GM12878 (cell line): Measurements from ENCODE around the gene SNRNP27. TPM values are rescaled to one million over a fixed set of nuclear protein-coding genes. Genes with fewer than 3 reads are reported as not detected.

ENCODE experiments used
- ATAC-seq: fragments of 200-7000 bp; cut with Tn5 transposase; 3 replicates; pipeline ENCODE4 v1.9.1; 2020; ENCODE audit warnings: mild to moderate bottlenecking, moderate library complexity
- BruUV-seq: library from RNA; stranded (reverse); fragments of 400-500 nt; replicated peaks from 2 replicates; lab custom pipeline; 2021; lab: Mats Ljungman, UMichigan
- CTCF ChIA-PET: fragments of 300-600 bp; sonication (Branson Sonifier 250); formaldehyde crosslinking; extraction: SDS; loops from one replicate; lab custom pipeline; 2021; ENCODE audit warnings: inconsistent platforms; lab: Yijun Ruan, JAX
- POLR2A ChIA-PET: fragments of 350-600 bp; formaldehyde crosslinking; extraction: SDS; loops from one replicate; lab custom pipeline; 2021; ENCODE audit warnings: inconsistent platforms; lab: Charles Lee
- RAD21 ChIA-PET: fragments of 300-600 bp; sonication (Branson Sonifier 250); formaldehyde crosslinking; loops from one replicate; lab custom pipeline; 2023; ENCODE audit warnings: antibody characterized with exemption; ENCODE audit not compliant: unreplicated experiment; lab: Charles Lee
- SMC1A ChIA-PET: fragments of 300-600 bp; sonication (Branson Sonifier 250); formaldehyde crosslinking; loops from one replicate; lab custom pipeline; 2023; ENCODE audit not compliant: unreplicated experiment, uncharacterized antibody; lab: Charles Lee
- DNase-seq: peaks from one replicate; pipeline ENCODE4 v3.0.0-alpha.2; 2011; ENCODE audit warnings: low read depth, low spot score
- FAIRE-seq: peaks from 3 replicates; lab custom pipeline; 2011; peaks lifted over from hg19 to GRCh38; lab: Jason Lieb, UNC
- H2AFZ ChIP-seq: 2 replicates; pipeline ENCODE4 v1.6.0; 2011; ENCODE audit warnings: low read depth, low read length, control low read depth; ENCODE audit not compliant: control insufficient read depth
- H3K27ac ChIP-seq: 2 replicates; pipeline ENCODE4 v1.5.1; 2011; ENCODE audit warnings: control low read depth; ENCODE audit not compliant: control insufficient read depth, insufficient read depth
- H3K27me3 ChIP-seq, 2 experiments: replicated peaks in 1 of 2; 2 replicates each; pipeline versions ENCODE4 v1.6.0 to v1.6.1; 2011; ENCODE audit warnings: low read length in 1 of 2; ENCODE audit not compliant: control insufficient read depth in 2 of 2, insufficient read depth in 2 of 2
- H3K36me3 ChIP-seq, 2 experiments: 2 replicates each; pipeline ENCODE4 v1.5.1; 2011; ENCODE audit warnings: low read length in 1 of 2; ENCODE audit not compliant: control insufficient read depth in 2 of 2, insufficient read depth in 2 of 2
- H3K4me1 ChIP-seq: 2 replicates; pipeline ENCODE4 v1.6.1; 2011; ENCODE audit warnings: mild to moderate bottlenecking, low read length, moderate library complexity, mixed read lengths; ENCODE audit not compliant: control insufficient read depth, insufficient read depth
- H3K4me2 ChIP-seq: 2 replicates; pipeline ENCODE4 v1.6.0; 2011; ENCODE audit warnings: control low read depth; ENCODE audit not compliant: control insufficient read depth, insufficient read depth
- H3K4me3 ChIP-seq: fragments of 200-600 bp; sonication (generic); 2 replicates; pipeline ENCODE4 v1.5.1; 2016
- H3K79me2 ChIP-seq: 2 replicates; pipeline ENCODE4 v1.6.0; 2011; ENCODE audit warnings: low read length; ENCODE audit not compliant: control insufficient read depth, insufficient read depth
- H3K9ac ChIP-seq: 2 replicates; pipeline ENCODE4 v1.8.0; 2011; ENCODE audit warnings: low read length, control low read depth, mixed read lengths; ENCODE audit not compliant: control insufficient read depth, insufficient read depth
- H3K9me3 ChIP-seq: replicated peaks from 3 replicates; pipeline ENCODE4 v1.5.1; 2011; ENCODE audit warnings: mild to moderate bottlenecking, low read length; ENCODE audit not compliant: control insufficient read depth, insufficient read depth
- H4K20me1 ChIP-seq: 2 replicates; pipeline ENCODE4 v1.6.0; 2011; ENCODE audit not compliant: control insufficient read depth, insufficient read depth
- ASH2L ChIP-seq: fragments of 300-600, 200-600 bp; sonication (generic); IDR thresholded peaks from 2 replicates; pipeline ENCODE4 v1.6.1; 2017; ENCODE audit warnings: low read depth, mild to moderate bottlenecking, borderline replicate concordance
- CTCF ChIP-seq, 3 experiments: IDR thresholded peaks in 2 of 3; conservative IDR thresholded peaks in 1 of 3; 2 replicates each; pipeline ENCODE4 v1.5.1; 2011; ENCODE audit warnings: low read depth in 3 of 3, low read length in 3 of 3, mild to moderate bottlenecking in 3 of 3, control low read depth in 2 of 3, moderate library complexity in 2 of 3, inconsistent platforms in 1 of 3, mixed read lengths in 1 of 3; ENCODE audit not compliant: control insufficient read depth in 2 of 3, insufficient read depth in 1 of 3; ENCODE audit errors: extremely low read depth in 1 of 3
- ESRRA ChIP-seq: IDR thresholded peaks from 2 replicates; pipeline ENCODE4 v1.6.1; 2012; ENCODE audit warnings: mild to moderate bottlenecking, low read length, improper control_type of control experiment
- FOXK2 ChIP-seq: fragments of 450-650 bp; IDR thresholded peaks from 2 replicates; pipeline ENCODE4 v1.6.1; 2017; ENCODE audit warnings: mild to moderate bottlenecking, moderate library complexity
- IRF4 ChIP-seq: IDR thresholded peaks from 2 replicates; pipeline ENCODE4 v1.6.1; 2011; ENCODE audit warnings: low read depth, low read length
- KDM1A ChIP-seq: fragments of 200-600 bp; sonication (generic); IDR thresholded peaks from 2 replicates; pipeline ENCODE4 v1.6.1; 2016; ENCODE audit warnings: borderline replicate concordance
- NFXL1 ChIP-seq: fragments of 450-650 bp; IDR thresholded peaks from 2 replicates; pipeline ENCODE4 v1.6.1; 2017; ENCODE audit warnings: antibody characterized with exemption, mild to moderate bottlenecking, borderline replicate concordance
- NR2C1 ChIP-seq: fragments of 450-650 bp; IDR thresholded peaks from 2 replicates; pipeline ENCODE4 v1.6.1; 2017; ENCODE audit warnings: antibody characterized with exemption, mild to moderate bottlenecking, moderate library complexity
- PAX8 ChIP-seq: fragments of 450-650 bp; IDR thresholded peaks from 2 replicates; pipeline ENCODE4 v1.6.1; 2017; ENCODE audit warnings: mild to moderate bottlenecking, moderate library complexity
- RCOR1 ChIP-seq: conservative IDR thresholded peaks from 2 replicates; pipeline ENCODE4 v1.6.1; 2012; ENCODE audit warnings: low read depth, low read length, improper control_type of control experiment
- SP1 ChIP-seq: IDR thresholded peaks from one replicate; pipeline ENCODE4 v1.6.1; 2011; ENCODE audit warnings: low read depth, low read length
- TARDBP ChIP-seq: IDR thresholded peaks from 2 replicates; pipeline ENCODE4 v1.6.1; 2016; ENCODE audit warnings: borderline replicate concordance
- WRNIP1 ChIP-seq: IDR thresholded peaks from 2 replicates; pipeline ENCODE4 v1.6.1; 2011; ENCODE audit warnings: low read depth, low read length, improper control_type of control experiment, borderline replicate concordance
- YY1 ChIP-seq: IDR thresholded peaks from 2 replicates; pipeline ENCODE4 v1.6.1; 2011; ENCODE audit warnings: low read depth, mild to moderate bottlenecking, low read length
- ZNF207 ChIP-seq: fragments of 450-650 bp; IDR thresholded peaks from 2 replicates; pipeline ENCODE4 v1.6.1; 2014; ENCODE audit warnings: antibody characterized with exemption, mild to moderate bottlenecking, borderline replicate concordance
- WGBS: methylation state at CpG from one replicate; pipeline ENCODE4 v1.1.6; 2016; ENCODE audit warnings: low lambda C conversion rate; ENCODE audit not compliant: insufficient replicate concordance, insufficient coverage; ENCODE audit errors: missing lambda C conversion rate; 5-methylcytosine and 5-hydroxymethylcytosine counted together
- in situ Hi-C: fragments of 300-500 bp; cut with MboI; formaldehyde crosslinking; loops from 9 replicates; pipeline ENCODE4 v1.14.3; 2018; ENCODE audit warnings: mixed read lengths
- intact Hi-C: fragments of 100-400 bp; cut with micrococcal nuclease; formaldehyde crosslinking; loops from one replicate; pipeline ENCODE4 v1.14.2; 2022; ENCODE audit not compliant: unreplicated experiment
- polyA plus RNA-seq, 11 experiments: library from polyadenylated mRNA; depleted of rRNA in 4 of 11; unstranded in 6 of 11; stranded (reverse) in 5 of 11; fragments of >200 nt; fragmentation: Nextera tagmentation in 4 of 11; fragmentation: Illumina TruSeq in 1 of 11; extraction: Ambion mirVana in 4 of 11; extraction: Trizol in 1 of 11; gene quantifications; 1 replicate in 1 of 11; 2 replicates in 10 of 11; pipeline versions ENCODE4 v1.2.1 to v1.2.3, GENCODE V29; 2011 to 2016; ENCODE audit warnings: inconsistent platforms in 2 of 11, missing spikeins in 2 of 11, low read depth in 1 of 11
- total RNA-seq, 4 experiments: library from RNA; depleted of rRNA in 3 of 4; stranded (reverse); fragments of >200 nt in 3 of 4; fragmentation: Illumina TruSeq in 1 of 4; extraction: Trizol in 1 of 4; gene quantifications; 2 replicates each; pipeline versions ENCODE4 v1.2.1 to v1.2.3, GENCODE V29; 2013 to 2021
- TF ChIP-seq, protein P1 (sequence below): IDR thresholded peaks from 2 replicates; pipeline ENCODE4 v1.6.1; 2012; ENCODE audit warnings: low read length, inconsistent platforms
- TF ChIP-seq, protein P2 (sequence below): fragments of 450-650 bp; IDR thresholded peaks from 2 replicates; pipeline ENCODE4 v1.6.1; 2016; ENCODE audit warnings: mild to moderate bottlenecking, moderate library complexity, borderline replicate concordance

The SNRNP27 gene
- total and polyA plus RNA-seq, 10 of the 15 experiments (the other 5 are each of a cell fraction or from before 2014, with no cell fraction given): 30.6 to 89.5 (median 49.2) TPM

DNA sequence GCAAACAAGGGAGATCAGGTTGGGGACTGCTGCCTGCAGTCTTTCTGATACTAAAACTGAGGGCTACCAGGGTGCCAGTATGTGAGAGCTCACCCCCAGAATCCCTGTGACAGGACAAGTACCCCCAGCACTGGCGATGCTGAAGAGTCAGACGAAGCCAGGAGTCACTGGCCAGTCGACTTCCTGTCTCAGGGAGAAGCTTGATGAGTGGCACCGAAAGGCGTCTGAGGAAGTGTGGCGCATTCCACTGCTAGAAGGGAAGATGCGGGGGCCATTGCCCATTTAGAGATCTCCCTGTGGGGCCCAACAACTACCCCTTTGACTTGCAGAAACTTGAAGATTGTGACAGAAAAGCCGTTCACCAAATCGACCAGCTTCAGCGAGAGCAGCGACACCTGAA is 43.1 kb downstream of the SNRNP27 start:
- H3K9ac ChIP-seq: no peak overlapping the region
- H3K4me2 ChIP-seq: no peak overlapping the region
- ChIA-PET SMC1A (no interaction called here), CTCF (interaction anchor here (0.7 kb wide), 1 partner anchor 10 kb away, joined by 3 read pairs; no protein-coding TSS in a partner anchor), RAD21 (no interaction called here), POLR2A (no interaction called here)
- no peak for DNase-seq
- no peaks in the 10 kb centered on the region for H4K20me1 ChIP-seq
- H3K36me3 ChIP-seq: peaks cover 0 to 21% of the 10 kb centered on the region in 2 experiments; a peak in 3 of 4 replicates
- H2AFZ ChIP-seq: no peak overlapping the region
- no peak overlapping the region for H3K27ac ChIP-seq
- no peak for TF ChIP-seq YY1
- no peak for TF ChIP-seq FOXK2
- no peak for TF ChIP-seq IRF4
- TF ChIP-seq RCOR1: no peak
- TF ChIP-seq ESRRA: no peak
- TF ChIP-seq ZNF207: no peak
- TF ChIP-seq, protein P1, sequence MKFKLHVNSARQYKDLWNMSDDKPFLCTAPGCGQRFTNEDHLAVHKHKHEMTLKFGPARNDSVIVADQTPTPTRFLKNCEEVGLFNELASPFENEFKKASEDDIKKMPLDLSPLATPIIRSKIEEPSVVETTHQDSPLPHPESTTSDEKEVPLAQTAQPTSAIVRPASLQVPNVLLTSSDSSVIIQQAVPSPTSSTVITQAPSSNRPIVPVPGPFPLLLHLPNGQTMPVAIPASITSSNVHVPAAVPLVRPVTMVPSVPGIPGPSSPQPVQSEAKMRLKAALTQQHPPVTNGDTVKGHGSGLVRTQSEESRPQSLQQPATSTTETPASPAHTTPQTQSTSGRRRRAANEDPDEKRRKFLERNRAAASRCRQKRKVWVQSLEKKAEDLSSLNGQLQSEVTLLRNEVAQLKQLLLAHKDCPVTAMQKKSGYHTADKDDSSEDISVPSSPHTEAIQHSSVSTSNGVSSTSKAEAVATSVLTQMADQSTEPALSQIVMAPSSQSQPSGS: no peak
- TF ChIP-seq KDM1A: no peak
- no peak for TF ChIP-seq CTCF (IDR thresholded peaks at IDR 0.05 in 2 of 3, conservative IDR thresholded peaks at IDR 0.05 in 1 of 3; ENCODE audit: control insufficient read depth in 2 of 3, extremely low read depth in 1 of 3, insufficient read depth in 1 of 3, low read depth in 3 of 3, low read length in 3 of 3)
- no peak for TF ChIP-seq NFXL1
- no peak for TF ChIP-seq PAX8
- no peak for TF ChIP-seq WRNIP1
- no peak for TF ChIP-seq ASH2L
- TF ChIP-seq, protein P2, sequence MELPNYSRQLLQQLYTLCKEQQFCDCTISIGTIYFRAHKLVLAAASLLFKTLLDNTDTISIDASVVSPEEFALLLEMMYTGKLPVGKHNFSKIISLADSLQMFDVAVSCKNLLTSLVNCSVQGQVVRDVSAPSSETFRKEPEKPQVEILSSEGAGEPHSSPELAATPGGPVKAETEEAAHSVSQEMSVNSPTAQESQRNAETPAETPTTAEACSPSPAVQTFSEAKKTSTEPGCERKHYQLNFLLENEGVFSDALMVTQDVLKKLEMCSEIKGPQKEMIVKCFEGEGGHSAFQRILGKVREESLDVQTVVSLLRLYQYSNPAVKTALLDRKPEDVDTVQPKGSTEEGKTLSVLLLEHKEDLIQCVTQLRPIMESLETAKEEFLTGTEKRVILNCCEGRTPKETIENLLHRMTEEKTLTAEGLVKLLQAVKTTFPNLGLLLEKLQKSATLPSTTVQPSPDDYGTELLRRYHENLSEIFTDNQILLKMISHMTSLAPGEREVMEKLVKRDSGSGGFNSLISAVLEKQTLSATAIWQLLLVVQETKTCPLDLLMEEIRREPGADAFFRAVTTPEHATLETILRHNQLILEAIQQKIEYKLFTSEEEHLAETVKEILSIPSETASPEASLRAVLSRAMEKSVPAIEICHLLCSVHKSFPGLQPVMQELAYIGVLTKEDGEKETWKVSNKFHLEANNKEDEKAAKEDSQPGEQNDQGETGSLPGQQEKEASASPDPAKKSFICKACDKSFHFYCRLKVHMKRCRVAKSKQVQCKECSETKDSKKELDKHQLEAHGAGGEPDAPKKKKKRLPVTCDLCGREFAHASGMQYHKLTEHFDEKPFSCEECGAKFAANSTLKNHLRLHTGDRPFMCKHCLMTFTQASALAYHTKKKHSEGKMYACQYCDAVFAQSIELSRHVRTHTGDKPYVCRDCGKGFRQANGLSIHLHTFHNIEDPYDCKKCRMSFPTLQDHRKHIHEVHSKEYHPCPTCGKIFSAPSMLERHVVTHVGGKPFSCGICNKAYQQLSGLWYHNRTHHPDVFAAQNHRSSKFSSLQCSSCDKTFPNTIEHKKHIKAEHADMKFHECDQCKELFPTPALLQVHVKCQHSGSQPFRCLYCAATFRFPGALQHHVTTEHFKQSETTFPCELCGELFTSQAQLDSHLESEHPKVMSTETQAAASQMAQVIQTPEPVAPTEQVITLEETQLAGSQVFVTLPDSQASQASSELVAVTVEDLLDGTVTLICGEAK: no peak
- no peak for TF ChIP-seq NR2C1
- no peak for TF ChIP-seq TARDBP
- TF ChIP-seq SP1: no peak
- TF ChIP-seq, all 136 proteins: peak for 0
- H3K79me2 ChIP-seq: no peaks in the 10 kb centered on the region
- no peak overlapping the region for H3K4me3 ChIP-seq
- peaks cover 14% of the 10 kb centered on the region for H3K4me1 ChIP-seq
- no peaks in the 10 kb centered on the region for H3K27me3 ChIP-seq
- WGBS: 97% methylated on average over 11 of the region's 11 CpGs
- in situ Hi-C loops (no loop called here), intact Hi-C loops (no loop called here)
- BruUV-seq: no TSS peak
- no peaks in the 10 kb centered on the region for H3K9me3 ChIP-seq
- FAIRE-seq (no peak), ATAC-seq (no peak)
